C4-2B (cell line): ENCODE data around the gene L3HYPDH.

Source experiments
- H3K27ac ChIP-seq: fragments of 450-650 bp; 2 replicates; pipeline ENCODE4 v1.5.1; 2017
- CTCF ChIP-seq: fragments of 450-650 bp; conservative IDR thresholded peaks from 2 replicates; pipeline ENCODE4 v1.5.1; 2017; ENCODE audit warnings: mild to moderate bottlenecking
- ZFX ChIP-seq: fragments of 450-650 bp; IDR thresholded peaks from 2 replicates; pipeline ENCODE4 v1.6.1; 2017

Gene L3HYPDH

GRCh38 chr14:59425322-59425935, 58.8 kb downstream of the L3HYPDH start:
- H3K27ac ChIP-seq: no peak overlapping the region
- no peak for TF ChIP-seq CTCF

GRCh38 chr14:59424341-59425071, 59.7 kb downstream of the L3HYPDH start:
- H3K27ac ChIP-seq: no peak overlapping the region

More at GRCh38 chr14:59424341-59425071, 59.7 kb downstream of the L3HYPDH start:
- no peak for TF ChIP-seq CTCF
- no peak for TF ChIP-seq ZFX
